Measurements from ENCODE around the gene CTF1.

Gene CTF1

GRCh38 chr16:30896889-30897733, 697 bp downstream of the CTF1 start:
- no peak for TF ChIP-seq CTCF (IDR thresholded peaks at IDR 0.05; ENCODE audit: extremely low read depth, missing control alignments)
- DNase-seq (ENCODE audit: low spot score), result peak; percentile 90

- TF ChIP-seq CTCF (IDR thresholded peaks at IDR 0.05; ENCODE audit: extremely low read depth, missing control alignments), result no peak
- no peak for DNase-seq (ENCODE audit: low spot score)
These were observed 3.4 kb downstream of the CTF1 start for GRCh38 chr16:30899794-30900193.

- DNase-seq (ENCODE audit: low spot score), result no peak
- no peak for TF ChIP-seq CTCF (IDR thresholded peaks at IDR 0.05; ENCODE audit: extremely low read depth, missing control alignments)
These were observed 4.2 kb downstream of the CTF1 start for GRCh38 chr16:30900588-30900987.

GRCh38 chr16:30901201-30902028, 5.0 kb downstream of the CTF1 start:
- no peak for TF ChIP-seq CTCF (IDR thresholded peaks at IDR 0.05; ENCODE audit: extremely low read depth, missing control alignments)
- no peak for DNase-seq (ENCODE audit: low spot score)

- DNase-seq (ENCODE audit: low spot score), result peak; percentile 93
- peak; percentile 75 for TF ChIP-seq CTCF (IDR thresholded peaks at IDR 0.05; ENCODE audit: extremely low read depth, missing control alignments)
These were observed 5.9 kb downstream of the CTF1 start for GRCh38 chr16:30902029-30902972.

GRCh38 chr16:30903002-30903401, 6.6 kb downstream of the CTF1 start:
- TF ChIP-seq CTCF (IDR thresholded peaks at IDR 0.05; ENCODE audit: extremely low read depth, missing control alignments), result no peak
- no peak for DNase-seq (ENCODE audit: low spot score)
